Heart left ventricle (tissue), 13 donors: ENCODE measurements around the gene CT47C1.

Experiments used
- CTCF ChIP-seq, 12 donors: fragments of 200-600 bp; sonication (generic) in 4 of 12; IDR thresholded peaks; one replicate each; pipeline versions ENCODE4 v1.5.0 to v1.8.0; 2018 to 2022; ENCODE audit warnings: antibody characterized with exemption in 12 of 12, mild to moderate bottlenecking in 5 of 12
- POLR2A ChIP-seq, 2 donors: fragments of 450-650 bp; IDR thresholded peaks; one replicate each; pipeline ENCODE4 v1.6.1; 2017; ENCODE audit warnings: antibody characterized with exemption in 2 of 2, mild to moderate bottlenecking in 2 of 2, moderate library complexity in 2 of 2
- donor health status: ischemic (EF 13 %, LVEDD 7.1; RV severe dilation, severe dysfunction).
- donor health status: DM: no; HTN: yes; CAD: no.
- donor health status: DM: no; HTN: no; CAD: no.
- donor health status: ischemic (EF 25% LVEDD 6.9; RV normal size, moderate dysfunction).
- donor health status: ischemic (EF 25% LVEDD 5.7; RV mildly dilated, moderate dysfunction).
- donor health status: ischemic (EF 35%, LVEDD 5.7; RV mildly dilated, moderate dysfunction).
- donor health status: nonischemic (EF 11% LVEDD 7.7; RV severe dilation, severe dysfunction).
- donor health status: DM: yes; HTN: yes; CAD: no.
- donor health status: PGD.
- donor health status: ischemic (EF 29% LVEDD 5.4; RV normal size, mild dysfunction).
- donor health status: nonischemic (EF 23%, LVEDD 6.1; RV moderate dilation, normal function).

- TF ChIP-seq CTCF (IDR thresholded peaks at IDR 0.05) = no peak
- TF ChIP-seq POLR2A (IDR thresholded peaks at IDR 0.05) = no peak
These were observed 9.4 kb upstream of the CT47C1 start for GRCh38 chrX:119063428-119063827.
